Left ventricle myocardium superior (tissue), 1 donor: ENCODE data around the gene CDKN2A. TPM values are rescaled to one million over a fixed set of nuclear protein-coding genes. Genes with fewer than 3 reads are reported as not detected.
"Not testable (repeated sequence)": the region's sequence is repeated elsewhere in the genome, so short reads cannot be mapped to it uniquely, and the experiment has no call there.

Experiments
- ATAC-seq: fragments of 200-7000 bp; cut with Tn5 transposase; one replicate; pipeline ENCODE4 v1.9.1; 2020; ENCODE audit warnings: mild to moderate bottlenecking, moderate library complexity
- DNase-seq: peaks from one replicate; pipeline ENCODE4 v3.0.0-alpha.2; 2020
- intact Hi-C: fragments of 100-400 bp; cut with micrococcal nuclease; formaldehyde crosslinking; loops from one replicate; pipeline ENCODE4 v1.11.0; 2022
- total RNA-seq: library from RNA; stranded (reverse); fragmentation: NEBNext Ultra II Directional; extraction: Animal tissue kit (Norgen Biotek cat#: 25700); gene quantifications from one replicate; pipeline ENCODE4 v1.2.1, GENCODE V29; 2021
- donor health status: DM: no; HTN: yes; CAD: no; lungs with severe emphysema.

Gene CDKN2A
- total RNA-seq, 1 donor from 2014 or later = not detected

DNA sequence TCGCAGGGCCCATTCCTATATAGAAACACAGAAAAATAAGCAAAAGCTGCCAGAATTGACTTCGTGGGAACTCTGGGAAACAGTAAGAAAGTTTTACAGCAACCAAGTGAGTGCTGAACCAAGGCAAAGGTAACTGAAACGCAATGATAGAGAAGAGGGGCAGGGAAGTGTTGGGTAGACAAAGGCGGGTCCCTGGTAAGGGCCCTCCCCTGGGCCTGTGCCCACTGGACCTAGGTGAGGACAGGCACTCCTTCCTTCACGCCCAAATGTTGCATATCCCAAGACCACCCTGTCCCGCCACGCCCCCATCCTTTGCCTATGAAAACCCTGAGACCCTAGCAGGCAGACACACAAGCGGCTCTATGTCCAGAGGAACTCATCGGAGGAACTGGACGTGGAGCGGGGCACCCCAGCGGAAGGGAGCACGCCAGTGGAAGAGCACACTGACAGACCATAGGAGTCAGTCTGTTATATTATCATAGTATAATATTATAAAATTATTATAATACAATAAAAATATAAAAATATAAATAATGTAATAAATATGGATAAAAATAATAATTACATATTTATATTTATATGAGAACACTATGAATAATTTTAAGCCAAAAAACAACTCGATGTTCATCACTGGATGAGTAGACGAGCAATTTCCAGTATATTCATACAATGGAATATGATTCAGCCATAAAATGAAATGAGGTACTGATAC, 27.9 kb downstream of the CDKN2A start:
- intact Hi-C loops = no loop called here
- ATAC-seq (no peak), DNase-seq (no peak)

- intact Hi-C loops = no loop called here
- no peak for DNase-seq
- no peak for ATAC-seq
Measured at GRCh38 chr9:21965401-21965951, 28.7 kb downstream of the CDKN2A start.

GRCh38 chr9:21964925-21965385, 29.2 kb downstream of the CDKN2A start:
- ATAC-seq (no peak), DNase-seq (no peak)
- intact Hi-C loops = no loop called here

DNA sequence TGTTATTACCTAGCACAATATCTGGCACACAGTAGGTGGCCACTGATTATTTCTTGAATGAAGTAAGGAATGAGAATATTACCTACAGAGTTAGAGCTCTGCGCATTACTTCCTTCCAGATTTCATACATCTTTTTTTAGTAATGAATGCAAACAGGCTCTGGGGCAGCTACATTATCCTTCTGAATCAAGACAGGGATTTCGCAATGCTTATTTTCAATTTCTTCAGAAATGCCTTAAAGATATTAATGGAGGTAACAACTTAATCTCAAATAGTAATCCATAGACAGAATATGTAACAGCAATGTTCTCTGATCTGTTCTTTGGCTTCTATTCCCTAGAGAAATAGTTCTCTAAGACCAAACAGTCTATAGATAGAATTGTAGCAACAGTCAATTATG, 32.6 kb downstream of the CDKN2A start:
- DNase-seq (no peak), ATAC-seq (no peak)
- intact Hi-C loops = no loop called here

DNA sequence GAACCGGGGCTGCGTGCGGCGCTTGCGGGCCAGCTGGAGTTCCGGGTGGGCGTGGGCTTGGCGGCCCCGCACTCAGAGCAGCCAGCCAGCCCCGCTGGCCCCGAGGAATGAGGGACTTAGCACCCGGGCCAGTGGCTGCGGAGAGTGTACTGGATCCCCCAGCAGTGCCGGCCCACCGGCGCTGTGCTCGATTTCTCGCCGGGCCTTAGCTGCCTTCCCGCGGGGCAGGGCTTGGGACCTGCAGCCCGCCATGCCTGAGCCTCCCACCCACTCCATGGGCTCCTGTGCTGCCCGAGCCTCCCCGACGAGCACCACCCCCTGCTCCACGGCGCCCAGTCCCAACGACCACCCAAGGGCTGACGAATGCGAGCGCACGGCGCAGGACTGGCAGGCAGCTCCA, 34.9 kb downstream of the CDKN2A start:
- DNase-seq, ATAC-seq, intact Hi-C loops: not testable (repeated sequence)

GRCh38 chr9:21958833-21959232, 35.4 kb downstream of the CDKN2A start:
- intact Hi-C loops = no loop called here
- DNase-seq (no peak), ATAC-seq (no peak)

DNA sequence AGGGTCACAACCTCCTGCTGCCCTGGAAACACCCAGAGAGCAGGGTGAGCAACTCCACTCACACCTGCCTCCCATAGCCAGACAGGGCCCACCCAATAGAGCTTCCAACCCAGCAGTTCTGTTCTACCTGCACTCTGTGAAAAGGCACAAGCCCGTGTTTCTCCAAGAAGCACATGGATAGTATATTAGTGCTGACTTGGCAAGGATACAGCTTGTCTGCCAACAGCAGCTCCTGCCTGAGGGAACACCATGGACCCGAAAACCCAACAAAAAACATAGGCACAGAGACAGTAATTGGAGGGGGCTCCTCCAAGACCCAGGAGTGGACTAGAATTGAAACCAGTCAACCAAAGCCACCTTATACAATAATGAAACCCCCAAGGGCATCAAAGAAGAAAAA, 48.6 kb downstream of the CDKN2A start:
- intact Hi-C loops = no loop called here
- ATAC-seq (no peak), DNase-seq (no peak)

- DNase-seq (no peak), ATAC-seq (no peak)
- intact Hi-C loops = no loop called here
Measured at GRCh38 chr9:21943464-21943863, 50.7 kb downstream of the CDKN2A start.

DNA sequence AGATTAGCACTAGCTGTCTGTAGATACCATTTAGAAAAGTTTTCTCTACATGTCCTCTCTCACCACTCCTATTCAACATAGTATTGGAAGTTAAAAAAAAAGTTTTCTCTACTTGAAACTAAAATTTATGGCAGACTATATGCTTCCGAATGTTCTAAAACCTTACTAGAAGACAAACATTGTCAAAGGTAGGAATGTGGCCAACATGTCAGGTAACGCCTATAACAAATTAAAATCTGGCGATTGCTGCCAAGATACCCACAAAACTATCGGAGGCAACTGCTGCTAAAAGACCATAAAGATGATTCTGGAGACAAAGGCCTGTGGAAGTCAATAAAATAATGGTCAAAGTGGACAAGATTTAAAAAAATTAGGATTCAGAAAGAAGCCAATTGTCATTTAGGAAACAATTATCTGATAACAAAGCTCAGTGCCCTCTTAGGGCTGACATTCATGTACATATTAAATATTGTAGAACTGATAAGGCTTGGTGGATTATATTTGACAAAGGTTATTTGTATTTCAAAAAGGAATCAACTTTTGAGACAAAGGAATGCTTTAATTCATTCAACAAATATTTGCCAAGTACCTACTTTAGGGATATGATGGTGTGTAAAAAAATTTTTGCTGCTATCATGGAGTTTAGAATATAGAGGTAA, 52.7 kb downstream of the CDKN2A start:
- DNase-seq = no peak
- intact Hi-C loops = no loop called here
- no peak for ATAC-seq

GRCh38 chr9:21936161-21936560, 58.0 kb downstream of the CDKN2A start:
- ATAC-seq (no peak), DNase-seq (no peak)
- intact Hi-C loops = no loop called here

GRCh38 chr9:21935631-21936030, 58.6 kb downstream of the CDKN2A start:
- ATAC-seq (no peak), DNase-seq (no peak)
- intact Hi-C loops = no loop called here

DNA sequence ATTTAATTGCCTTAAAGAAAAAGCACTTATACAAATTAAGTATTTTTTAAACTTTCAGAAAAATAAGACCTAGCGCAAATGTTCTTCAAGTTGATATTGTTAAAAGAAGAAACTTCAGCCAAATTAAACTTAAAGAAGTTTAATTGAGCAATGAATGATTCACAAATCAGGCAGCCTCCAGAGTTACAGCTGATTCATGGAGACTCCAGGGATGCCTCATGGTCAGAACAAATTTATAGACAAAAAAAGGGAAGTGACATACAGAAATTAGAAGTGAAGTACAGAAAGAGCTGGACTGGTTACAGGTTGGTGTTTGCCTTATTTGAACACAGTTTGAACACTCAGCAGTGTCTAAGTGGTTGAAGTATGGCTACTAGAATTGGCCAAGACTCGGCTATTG, 60.3 kb downstream of the CDKN2A start:
- ATAC-seq = no peak
- intact Hi-C loops = no loop called here

DNA sequence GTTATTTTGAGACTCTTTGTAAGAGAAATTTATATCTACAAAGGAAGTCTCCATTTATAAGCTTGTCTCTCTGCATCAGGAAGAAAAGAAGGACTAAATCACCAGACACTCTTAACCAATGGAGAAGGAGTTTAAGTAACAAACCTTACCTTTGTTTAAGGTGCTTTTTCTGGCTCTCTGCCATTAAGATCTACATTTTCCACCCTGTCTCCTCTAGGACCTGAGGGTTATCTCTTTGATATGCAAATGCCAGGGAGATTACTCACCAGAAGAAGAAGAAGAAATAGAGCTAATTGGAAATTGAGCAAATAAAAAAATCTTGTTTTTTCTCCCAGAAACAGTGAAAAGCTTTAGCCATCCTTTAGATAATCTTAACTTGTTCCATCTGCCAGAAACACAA, 60.9 kb downstream of the CDKN2A start:
- ATAC-seq (no peak), DNase-seq (no peak)
- intact Hi-C loops = no loop called here

More for the DNA sequence above, 60.3 kb downstream of the CDKN2A start:
- no peak for DNase-seq

- DNase-seq = no peak
- intact Hi-C loops = no loop called here
- ATAC-seq = no peak
Measured at GRCh38 chr9:21931428-21931827, 62.8 kb downstream of the CDKN2A start.

- intact Hi-C loops = no loop called here
- no peak for ATAC-seq
- DNase-seq = no peak
Measured at GRCh38 chr9:21927752-21928151, 66.4 kb downstream of the CDKN2A start.

DNA sequence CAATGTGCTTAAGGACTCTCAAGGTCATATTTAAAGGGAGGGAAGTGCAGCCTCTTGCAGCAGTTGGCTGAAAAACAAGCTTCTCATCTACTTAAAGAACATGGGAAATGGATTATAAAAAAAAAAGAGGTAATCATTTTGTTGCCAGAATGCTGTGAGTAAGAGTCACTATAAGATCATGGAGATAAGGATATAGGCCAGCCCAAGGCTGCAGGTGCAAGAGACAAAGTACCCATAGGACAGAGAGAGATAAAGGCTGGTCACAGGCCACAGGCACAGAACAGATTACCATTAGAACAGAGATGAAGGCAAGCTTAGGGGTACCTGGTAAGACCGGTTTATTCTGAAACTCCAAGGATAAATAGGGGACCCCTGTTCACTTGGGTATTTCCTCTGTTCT, 70.5 kb downstream of the CDKN2A start:
- intact Hi-C loops = no loop called here
- no peak for DNase-seq
- no peak for ATAC-seq

GRCh38 chr9:21919377-21920362, 74.5 kb downstream of the CDKN2A start:
- intact Hi-C loops = no loop called here
- no peak for ATAC-seq
- DNase-seq = no peak
